Hair follicular keratinocyte (primary cell): ENCODE measurements around the gene GPR160. TPM values are rescaled to one million over a fixed set of nuclear protein-coding genes. Genes with fewer than 3 reads are reported as not detected.

Source experiments
- total RNA-seq: library from RNA; depleted of rRNA; stranded (reverse); fragments of >200 nt; gene quantifications from 2 replicates; pipeline ENCODE4 v1.2.3, GENCODE V29; 2015

Gene GPR160
- 0.23 and 1.0 TPM in 2 replicates for total RNA-seq

DNA sequence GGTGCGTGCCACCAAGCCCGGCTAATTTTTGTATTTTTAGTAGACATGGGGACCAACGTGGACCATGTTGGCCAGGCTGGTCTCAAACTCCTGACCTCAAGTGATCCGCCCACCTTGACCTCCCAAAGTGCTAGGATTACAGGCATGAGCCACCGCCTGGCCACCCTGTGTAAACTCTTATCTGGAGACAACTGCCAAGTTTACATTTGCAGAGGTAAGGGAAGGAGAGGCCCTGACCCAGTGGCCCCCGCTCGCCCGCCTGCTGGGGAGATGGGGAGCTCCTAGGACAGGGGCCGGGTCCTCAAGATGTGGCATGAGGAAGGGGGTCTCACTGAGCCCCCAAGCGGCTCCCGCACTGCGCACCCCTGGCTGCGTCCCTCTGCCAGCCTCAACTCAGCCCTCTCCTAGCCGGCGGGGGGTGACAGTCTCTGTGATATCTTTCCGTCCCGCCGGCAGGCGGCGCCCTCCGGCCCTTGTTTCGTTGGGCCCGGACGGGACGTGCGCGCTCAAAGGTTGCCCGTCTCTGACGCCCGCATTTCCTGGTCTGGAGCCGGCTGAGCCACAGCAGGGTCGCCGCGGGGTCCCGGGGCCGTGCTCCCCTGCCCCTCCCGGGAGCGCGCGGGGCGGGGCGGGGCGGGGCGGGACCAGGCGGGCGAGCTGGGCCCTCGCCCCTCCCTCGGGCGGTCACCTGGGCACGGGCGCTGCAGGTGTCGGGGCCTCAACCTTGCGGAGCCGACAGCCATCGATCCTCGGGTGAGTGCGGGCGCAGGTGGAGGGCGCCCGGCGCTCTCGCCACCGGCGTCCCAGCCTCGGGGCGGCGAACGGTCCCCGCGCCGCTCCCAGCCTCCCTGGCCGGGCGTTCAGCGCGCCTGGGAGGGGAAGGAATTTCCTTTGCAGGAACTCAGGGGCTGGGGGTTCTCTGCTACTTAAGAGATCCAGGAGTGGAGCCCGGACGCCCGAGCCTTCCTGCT, at the start of gene GPR160:
Gene GPR160, plus strand, starts transcription at position 533 of the 971 bp plus-strand sequence. CDS start 45,978 bp downstream, outside the sequence.

Other genes starting within 250 kb of the GPR160 start
- not detected in 2 replicates for gene LRRIQ4, start 225.1 kb upstream of the GPR160 start, total RNA-seq
- gene LRRC34, start 225.1 kb upstream of the GPR160 start, total RNA-seq: 2.3 and 10.3 TPM in 2 replicates
- not detected in 2 replicates for gene LRRC31, start 168.1 kb upstream of the GPR160 start, total RNA-seq
- gene SAMD7, start 126.4 kb upstream of the GPR160 start, total RNA-seq: not detected in 2 replicates
- gene SEC62, start 71.2 kb upstream of the GPR160 start, total RNA-seq: 16.3 and 21.4 TPM in 2 replicates
- 7.1 and 14.6 TPM in 2 replicates for gene PHC3, start 143.7 kb downstream of the GPR160 start, total RNA-seq
- gene PRKCI, start 184.4 kb downstream of the GPR160 start, total RNA-seq: 39.4 and 49.6 TPM in 2 replicates